Measurements from ENCODE around the gene ANKRD63. TPM values are rescaled to one million over a fixed set of nuclear protein-coding genes. Genes with fewer than 3 reads are reported as not detected.

Gene ANKRD63
- total RNA-seq, 2 experiments from 2014 or later, result not detected

- H3K36me3 Mint-ChIP-seq (ENCODE audit: low read depth), result no peaks in the 10 kb centered on the region
- H3K4me3 Mint-ChIP-seq, result no peak overlapping the region
- no peak for DNase-seq
- H3K27me3 Mint-ChIP-seq, result peaks cover 38% of the 10 kb centered on the region
- POLR2A ChIA-PET, result no interaction called here
- no peaks in the 10 kb centered on the region for H3K9me3 Mint-ChIP-seq
- H3K27ac Mint-ChIP-seq, result no peak overlapping the region
- peaks cover 8% of the 10 kb centered on the region for H3K4me1 Mint-ChIP-seq
- CTCF ChIA-PET, result interaction anchor here (0.5 to 1.6 kb wide), 2 partner anchors 60 to 68 kb away, joined by 3 to 4 read pairs; no protein-coding TSS in a partner anchor
Measured at GRCh38 chr15:40249477-40250303, 33.2 kb downstream of the ANKRD63 start.

GRCh38 chr15:40248006-40248783, 34.7 kb downstream of the ANKRD63 start:
- peaks cover 25% of the 10 kb centered on the region for H3K27me3 Mint-ChIP-seq
- no peak overlapping the region for H3K27ac Mint-ChIP-seq
- H3K36me3 Mint-ChIP-seq (ENCODE audit: low read depth), result no peaks in the 10 kb centered on the region
- CTCF ChIA-PET, result no interaction called here
- no peaks in the 10 kb centered on the region for H3K9me3 Mint-ChIP-seq
- POLR2A ChIA-PET, result interaction anchor here (1.1 kb wide), 1 partner anchor 10 kb away, joined by 3 read pairs; no protein-coding TSS in a partner anchor
- peaks cover 5% of the 10 kb centered on the region for H3K4me1 Mint-ChIP-seq
- DNase-seq, result no peak
- no peak overlapping the region for H3K4me3 Mint-ChIP-seq

GRCh38 chr15:40247406-40247971, 35.4 kb downstream of the ANKRD63 start:
- DNase-seq, result no peak
- peaks cover 4% of the 10 kb centered on the region for H3K4me1 Mint-ChIP-seq
- peaks cover 22% of the 10 kb centered on the region for H3K27me3 Mint-ChIP-seq
- no peak overlapping the region for H3K4me3 Mint-ChIP-seq
- no peak overlapping the region for H3K27ac Mint-ChIP-seq
- ChIA-PET POLR2A (interaction anchor here (1.1 kb wide), 1 partner anchor 11 kb away, joined by 3 read pairs; no protein-coding TSS in a partner anchor), CTCF (no interaction called here)
- no peaks in the 10 kb centered on the region for H3K36me3 Mint-ChIP-seq (ENCODE audit: low read depth)
- H3K9me3 Mint-ChIP-seq, result no peaks in the 10 kb centered on the region

DNA sequence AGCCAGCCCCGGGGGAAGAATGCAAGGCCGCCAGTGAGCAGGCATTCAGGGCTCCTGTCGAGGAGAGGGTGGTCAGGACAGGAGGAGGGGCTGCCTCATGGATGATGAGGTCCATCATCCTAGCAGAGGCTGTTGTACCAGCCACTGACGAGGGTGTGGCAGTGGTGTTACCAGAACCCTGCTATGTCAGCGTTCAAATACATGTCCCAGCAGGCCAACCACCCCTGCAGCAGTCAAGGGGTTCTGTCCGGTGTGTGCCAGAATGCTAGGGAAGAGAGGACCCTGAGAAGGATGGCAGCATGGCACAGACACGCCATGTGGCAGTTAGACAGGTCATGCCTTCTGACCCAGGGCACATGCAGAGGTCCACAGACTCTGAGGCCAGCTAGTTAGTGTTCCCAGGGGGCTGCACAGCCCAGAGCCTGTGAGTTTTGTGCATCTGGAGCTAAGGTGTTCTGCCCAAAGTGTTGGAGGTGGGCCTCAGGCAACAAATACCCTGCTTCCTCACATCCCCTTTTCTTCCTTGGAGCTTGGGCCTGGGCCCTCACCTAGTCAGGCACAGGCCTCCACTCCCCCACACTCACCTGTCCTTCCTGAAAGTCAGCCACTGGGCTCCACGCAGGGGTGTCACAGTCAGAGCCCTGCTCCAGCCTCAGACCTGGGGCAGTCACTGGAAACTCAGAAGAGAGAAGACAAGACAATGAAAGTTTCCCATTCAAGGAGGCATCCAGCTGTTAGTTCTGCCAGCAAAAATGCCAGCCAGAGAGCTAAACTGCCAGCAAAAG, 36.2 kb downstream of the ANKRD63 start:
- no peak overlapping the region for H3K4me3 Mint-ChIP-seq
- ChIA-PET POLR2A (no interaction called here), CTCF (no interaction called here)
- H3K36me3 Mint-ChIP-seq (ENCODE audit: low read depth), result no peaks in the 10 kb centered on the region
- no peaks in the 10 kb centered on the region for H3K9me3 Mint-ChIP-seq
- peaks cover 4% of the 10 kb centered on the region for H3K4me1 Mint-ChIP-seq
- no peak overlapping the region for H3K27ac Mint-ChIP-seq
- DNase-seq, result no peak
- peaks cover 18% of the 10 kb centered on the region for H3K27me3 Mint-ChIP-seq

GRCh38 chr15:40245666-40246450, 37.0 kb downstream of the ANKRD63 start:
- no peak overlapping the region for H3K4me3 Mint-ChIP-seq
- ChIA-PET CTCF (interaction anchor here (0.7 to 1.2 kb wide), 2 partner anchors 29 to 358 kb away, joined by 3 to 4 read pairs; no protein-coding TSS in a partner anchor), POLR2A (no interaction called here)

DNA sequence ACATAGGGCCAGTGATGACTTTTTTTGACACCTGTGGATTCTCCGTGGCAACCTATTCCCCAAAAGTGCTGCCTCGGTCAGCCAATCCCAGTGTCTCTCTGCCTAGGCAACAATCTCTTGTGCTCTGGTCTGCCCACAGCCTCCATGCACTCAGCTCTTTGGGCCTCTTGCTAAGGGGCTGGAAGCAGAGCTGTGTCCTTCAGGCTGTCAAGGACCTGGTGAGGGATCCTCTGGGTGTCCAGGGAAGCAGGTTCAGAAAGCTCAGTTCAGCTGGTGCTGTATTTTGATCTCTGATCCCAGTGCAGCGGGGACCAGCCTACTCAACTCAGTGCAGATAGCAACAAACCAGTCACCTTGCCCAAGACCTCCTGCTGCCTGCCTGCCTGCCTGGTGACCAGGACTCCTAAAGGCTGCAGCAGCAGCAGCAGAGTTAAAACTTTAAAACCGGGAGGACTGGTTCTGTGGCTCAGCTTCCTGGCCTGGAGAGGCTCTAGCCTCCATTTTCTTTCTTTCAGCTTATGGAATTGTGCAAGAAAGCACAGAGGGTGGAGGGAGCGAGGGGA, 37.8 kb downstream of the ANKRD63 start:
- Mint-ChIP-seq H3K27me3 (peaks cover 6% of the 10 kb centered on the region), H3K27ac (no peak overlapping the region), H3K36me3 (ENCODE audit: low read depth) (no peaks in the 10 kb centered on the region), H3K9me3 (no peaks in the 10 kb centered on the region), H3K4me3 (no peak overlapping the region), H3K4me1 (peaks cover 4% of the 10 kb centered on the region)
- ChIA-PET CTCF (interaction anchor here (0.7 to 1.2 kb wide), 2 partner anchors 28 to 357 kb away, joined by 3 to 4 read pairs; no protein-coding TSS in a partner anchor), POLR2A (no interaction called here)
- no peak for DNase-seq

More at GRCh38 chr15:40245666-40246450, 37.0 kb downstream of the ANKRD63 start:
- Mint-ChIP-seq H3K27me3 (peaks cover 10% of the 10 kb centered on the region), H3K27ac (no peak overlapping the region), H3K9me3 (no peaks in the 10 kb centered on the region), H3K4me1 (peaks cover 4% of the 10 kb centered on the region), H3K36me3 (ENCODE audit: low read depth) (no peaks in the 10 kb centered on the region)
- DNase-seq, result no peak

- peaks cover 14% of the 10 kb centered on the region for H3K27me3 Mint-ChIP-seq
- no peaks in the 10 kb centered on the region for H3K9me3 Mint-ChIP-seq
- H3K36me3 Mint-ChIP-seq (ENCODE audit: low read depth), result no peaks in the 10 kb centered on the region
- H3K27ac Mint-ChIP-seq, result no peak overlapping the region
- CTCF ChIA-PET, result interaction anchor here (1.1 to 1.7 kb wide), 3 partner anchors 21 to 32 kb away, joined by 3 to 5 read pairs (median 4); no protein-coding TSS in a partner anchor
- POLR2A ChIA-PET, result no interaction called here
- no peak overlapping the region for H3K4me3 Mint-ChIP-seq
- DNase-seq, result no peak
- peaks cover 5% of the 10 kb centered on the region for H3K4me1 Mint-ChIP-seq
Measured at GRCh38 chr15:40243126-40243810, 39.6 kb downstream of the ANKRD63 start.

DNA sequence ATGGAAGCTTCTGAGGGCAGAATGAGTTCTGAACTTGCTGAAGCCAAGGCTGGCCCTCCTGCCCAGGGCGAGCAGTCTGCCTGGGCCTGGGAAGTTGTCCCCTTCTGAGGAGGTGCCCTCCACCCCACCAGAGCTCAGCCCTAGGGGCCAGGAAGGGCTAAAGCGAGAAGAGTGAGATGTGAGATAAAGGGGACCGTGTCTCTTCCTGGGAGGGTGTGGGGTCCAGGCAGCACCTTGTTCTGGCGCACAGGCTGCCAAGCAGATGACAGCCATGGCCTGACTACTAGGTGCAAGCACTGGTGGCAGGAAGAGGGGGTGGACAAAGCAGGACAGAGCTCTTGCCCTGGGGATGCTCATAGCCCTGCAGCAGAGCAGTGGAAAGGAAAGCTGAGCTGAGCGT, 40.3 kb downstream of the ANKRD63 start:
- no peak overlapping the region for H3K27ac Mint-ChIP-seq
- no peaks in the 10 kb centered on the region for H3K36me3 Mint-ChIP-seq (ENCODE audit: low read depth)
- H3K9me3 Mint-ChIP-seq, result no peaks in the 10 kb centered on the region
- no peak overlapping the region for H3K4me3 Mint-ChIP-seq
- ChIA-PET CTCF (interaction anchor here (1.1 kb wide), 1 partner anchor 21 kb away, joined by 3 read pairs; no protein-coding TSS in a partner anchor), POLR2A (no interaction called here)
- no peak for DNase-seq
- peaks cover 8% of the 10 kb centered on the region for H3K4me1 Mint-ChIP-seq
- peaks cover 20% of the 10 kb centered on the region for H3K27me3 Mint-ChIP-seq

- Mint-ChIP-seq H3K9me3 (no peaks in the 10 kb centered on the region), H3K4me3 (no peak overlapping the region)
Measured at GRCh38 chr15:40242213-40242599, 40.7 kb downstream of the ANKRD63 start.

DNA sequence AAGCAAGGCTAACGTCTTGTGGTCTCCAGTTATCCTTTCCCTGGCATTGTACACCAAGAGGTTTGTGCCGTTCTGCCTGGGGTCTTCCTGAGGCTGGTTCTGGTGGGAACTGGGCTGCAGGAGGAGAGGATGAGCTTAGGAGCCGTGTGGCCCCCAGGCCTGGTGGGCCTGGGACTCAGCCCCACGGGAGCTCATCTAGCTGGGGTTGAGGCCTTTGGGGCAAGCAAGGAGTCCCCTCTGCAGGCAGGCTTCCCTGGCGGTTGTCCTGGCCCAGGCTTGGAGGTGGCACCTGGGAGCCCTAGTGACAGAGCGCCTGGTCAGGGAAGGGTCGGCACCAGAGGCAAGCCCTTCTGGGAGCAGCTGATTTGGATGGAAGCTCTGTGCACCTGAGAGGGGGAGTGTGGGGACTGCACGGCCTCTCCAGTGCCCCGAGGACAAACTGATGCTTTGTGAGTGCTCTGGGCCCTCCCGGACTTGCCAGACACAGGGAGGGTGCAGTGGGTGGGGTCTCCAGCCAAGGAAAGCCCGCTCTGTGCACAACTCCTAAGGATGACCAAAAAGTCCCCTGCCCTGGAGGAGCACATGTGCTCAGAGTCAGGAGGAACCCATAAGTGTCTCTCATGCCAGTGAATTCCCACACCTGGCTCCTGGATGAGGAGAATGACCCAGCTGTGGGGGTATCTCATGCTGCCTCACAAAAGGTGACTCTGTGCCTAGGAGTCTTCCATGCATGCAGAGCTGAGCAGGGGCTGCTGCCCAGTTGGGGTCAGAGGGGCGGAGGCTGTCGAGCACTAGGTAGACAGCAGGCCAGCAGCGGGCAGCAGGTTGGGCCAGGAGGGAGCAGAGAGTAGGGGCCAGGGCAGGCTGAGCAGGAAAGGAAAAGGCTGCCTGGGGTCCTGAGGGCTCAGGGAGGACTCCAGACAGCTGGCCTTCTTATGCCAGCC, 41.3 kb downstream of the ANKRD63 start:
- H3K9me3 Mint-ChIP-seq, result no peaks in the 10 kb centered on the region
- H3K4me1 Mint-ChIP-seq, result peaks cover 8% of the 10 kb centered on the region
- no peak for DNase-seq
- peaks cover 21% of the 10 kb centered on the region for H3K27me3 Mint-ChIP-seq
- H3K4me3 Mint-ChIP-seq, result no peak overlapping the region
- ChIA-PET POLR2A (no interaction called here), CTCF (no interaction called here)
- H3K27ac Mint-ChIP-seq, result no peak overlapping the region
- H3K36me3 Mint-ChIP-seq (ENCODE audit: low read depth), result no peaks in the 10 kb centered on the region

More at GRCh38 chr15:40242213-40242599, 40.7 kb downstream of the ANKRD63 start:
- Mint-ChIP-seq H3K27me3 (peaks cover 21% of the 10 kb centered on the region), H3K36me3 (ENCODE audit: low read depth) (no peaks in the 10 kb centered on the region), H3K4me1 (peaks cover 8% of the 10 kb centered on the region), H3K27ac (no peak overlapping the region)
- POLR2A ChIA-PET, result no interaction called here
- DNase-seq, result no peak
- CTCF ChIA-PET, result interaction anchor here (1.1 kb wide), 1 partner anchor 22 kb away, joined by 3 read pairs; no protein-coding TSS in a partner anchor
